CMK (cell line): ENCODE results near the gene PKHD1.

Experiments
- DNase-seq: peaks from one replicate; pipeline ENCODE4 v3.0.0-alpha.2; 2010; ENCODE audit warnings: low read depth

PKHD1 gene

GRCh38 chr6:52102405-52102804 lies 15.0 kb upstream of the PKHD1 start:
- DNase-seq, result no peak

GRCh38 chr6:52098721-52099120 lies 11.3 kb upstream of the PKHD1 start:
- DNase-seq, result no peak

- DNase-seq, result no peak
These were observed 2.4 kb upstream of the PKHD1 start for GRCh38 chr6:52089758-52090348.

- DNase-seq, result no peak
These were observed 672 bp downstream of the PKHD1 start for GRCh38 chr6:52086741-52087140.

GRCh38 chr6:52081237-52081636 lies 6.2 kb downstream of the PKHD1 start:
- DNase-seq, result no peak

GRCh38 chr6:52077961-52078625 lies 9.3 kb downstream of the PKHD1 start:
- no peak for DNase-seq

- DNase-seq, result no peak
These were observed 10.1 kb downstream of the PKHD1 start for GRCh38 chr6:52077180-52077884.

GRCh38 chr6:52076791-52077179 lies 10.6 kb downstream of the PKHD1 start:
- DNase-seq, result no peak

GRCh38 chr6:52074716-52075115 lies 12.7 kb downstream of the PKHD1 start:
- no peak for DNase-seq

GRCh38 chr6:52074155-52074554 lies 13.3 kb downstream of the PKHD1 start:
- no peak for DNase-seq

GRCh38 chr6:52065621-52066020 lies 21.8 kb downstream of the PKHD1 start:
- DNase-seq, result no peak

- peak; percentile 34 for DNase-seq
These were observed 23.6 kb downstream of the PKHD1 start for GRCh38 chr6:52063584-52064344.

- DNase-seq, result no peak
These were observed 25.9 kb downstream of the PKHD1 start for GRCh38 chr6:52061481-52061880.

- no peak for DNase-seq
These were observed 27.6 kb downstream of the PKHD1 start for GRCh38 chr6:52059821-52060220.

- no peak for DNase-seq
These were observed 32.0 kb downstream of the PKHD1 start for GRCh38 chr6:52055451-52055850.

- DNase-seq, result no peak
These were observed 34.2 kb downstream of the PKHD1 start for GRCh38 chr6:52053038-52053695.

GRCh38 chr6:52050051-52050405 lies 37.4 kb downstream of the PKHD1 start:
- no peak for DNase-seq

GRCh38 chr6:52049252-52050050 lies 38.0 kb downstream of the PKHD1 start:
- DNase-seq, result peak; percentile 5

GRCh38 chr6:52046456-52046855 lies 41.0 kb downstream of the PKHD1 start:
- no peak for DNase-seq

- no peak for DNase-seq
These were observed 41.9 kb downstream of the PKHD1 start for GRCh38 chr6:52045481-52045880.

GRCh38 chr6:52045033-52045432 lies 42.4 kb downstream of the PKHD1 start:
- no peak for DNase-seq
